WTC11 (cell line): ENCODE results near the gene AJAP1. TPM values are rescaled to one million over a fixed set of nuclear protein-coding genes. Genes with fewer than 3 reads are reported as not detected.

Experiments used
- ATAC-seq: fragments of 200-7000 bp; cut with Tn5 transposase; 2 replicates; pipeline ENCODE4 v1.10.0; 2021; ENCODE audit warnings: mild to moderate bottlenecking, moderate library complexity
- CTCF ChIA-PET: fragments of 300-600 bp; sonication (Branson Sonifier 250); formaldehyde crosslinking; loops from one replicate; lab custom pipeline; 2021; ENCODE audit warnings: antibody characterized with exemption; lab: Charles Lee
- POLR2A ChIA-PET: fragments of 350-600 bp; sonication (Branson Sonifier 250); formaldehyde crosslinking; loops from one replicate; lab custom pipeline; 2021; ENCODE audit warnings: antibody characterized with exemption; lab: Charles Lee
- DNase-seq: peaks from one replicate; pipeline ENCODE4 v3.0.0; 2021; ENCODE audit warnings: low spot score
- H3K27ac Mint-ChIP-seq: 2 replicates; pipeline ENCODE4 v1.8.0; 2021; ENCODE audit warnings: mixed read lengths
- H3K27me3 Mint-ChIP-seq: 2 replicates; pipeline ENCODE4 v1.8.0; 2021; ENCODE audit warnings: low read depth, mild to moderate bottlenecking, moderate library complexity, mixed read lengths
- H3K36me3 Mint-ChIP-seq: 2 replicates; pipeline ENCODE4 v1.8.0; 2021; ENCODE audit warnings: mixed read lengths
- H3K4me1 Mint-ChIP-seq: 2 replicates; pipeline ENCODE4 v1.8.0; 2022; ENCODE audit warnings: mixed read lengths
- H3K4me3 Mint-ChIP-seq: 2 replicates; pipeline ENCODE4 v1.8.0; 2021; ENCODE audit warnings: mild to moderate bottlenecking, moderate library complexity, mixed read lengths
- H3K9me3 Mint-ChIP-seq: 2 replicates; pipeline ENCODE4 v1.8.0; 2021; ENCODE audit warnings: mixed read lengths
- ARID4B ChIP-seq: sonication (generic); formaldehyde crosslinking; IDR thresholded peaks from 2 replicates; pipeline ENCODE4 v1.8.0; 2023; ENCODE audit warnings: missing genetic modification reagents, mild to moderate bottlenecking, borderline replicate concordance
- CREM ChIP-seq: sonication (generic); formaldehyde crosslinking; IDR thresholded peaks from 2 replicates; pipeline ENCODE4 v1.8.1; 2022; ENCODE audit warnings: mild to moderate bottlenecking, missing genetic modification reagents, moderate library complexity
- E2F5 ChIP-seq: sonication (generic); formaldehyde crosslinking; IDR thresholded peaks from 2 replicates; pipeline ENCODE4 v1.8.1; 2022; ENCODE audit warnings: mild to moderate bottlenecking, moderate library complexity, missing genetic modification reagents
- PRDM15 ChIP-seq: sonication (generic); formaldehyde crosslinking; IDR thresholded peaks from 2 replicates; pipeline ENCODE4 v1.8.0; 2022; ENCODE audit warnings: missing genetic modification reagents
- PRRX2 ChIP-seq: fragments of 250-450 bp; sonication (Bioruptor Pico); IDR thresholded peaks from 2 replicates; pipeline ENCODE4 v1.8.0; 2021; ENCODE audit warnings: mild to moderate bottlenecking
- SMAD4 ChIP-seq: sonication (generic); formaldehyde crosslinking; IDR thresholded peaks from 2 replicates; pipeline ENCODE4 v1.8.0; 2022; ENCODE audit warnings: mild to moderate bottlenecking, missing genetic modification reagents
- SOX15 ChIP-seq: fragments of 250-450 bp; sonication (Bioruptor Pico); IDR thresholded peaks from 2 replicates; pipeline ENCODE4 v1.9.0; 2021; ENCODE audit warnings: mild to moderate bottlenecking
- total RNA-seq: library from RNA; stranded (reverse); gene quantifications from 3 replicates; pipeline ENCODE4 v1.2.3, GENCODE V29; 2021

AJAP1 gene
- total RNA-seq, 1 experiment from 2014 or later = 2.1 TPM

GRCh38 chr1:4708840-4709507 is 54.6 kb downstream of the AJAP1 start (continued):
- TF ChIP-seq ARID4B (no peak), SOX15 (CRISPR knock-in tag) (no peak)
- TF ChIP-seq, all 79 proteins: peak for 0

GRCh38 chr1:4709641-4710040 is 55.2 kb downstream of the AJAP1 start:
- Mint-ChIP-seq H3K27me3 (peaks cover 10% of the 10 kb centered on the region; the same call in 1 of the 2 replicates), H3K27ac (no peak overlapping the region), H3K4me1 (no peaks in the 10 kb centered on the region; the same call in 1 of the 2 replicates), H3K4me3 (no peak overlapping the region), H3K9me3 (peaks cover 52% of the 10 kb centered on the region), H3K36me3 (peaks cover 60% of the 10 kb centered on the region)
- ATAC-seq = no peak
- TF ChIP-seq E2F5 = no peak
- no peak for TF ChIP-seq PRRX2 (CRISPR knock-in tag)
- no peak for TF ChIP-seq PRDM15 (CRISPR knock-in tag)
- no peak for TF ChIP-seq SMAD4 (CRISPR knock-in tag)
- ChIA-PET CTCF (no interaction called here), POLR2A (no interaction called here)
- DNase-seq = no peak

GRCh38 chr1:4710592-4711415 is 56.4 kb downstream of the AJAP1 start:
- H3K4me1 Mint-ChIP-seq = no peaks in the 10 kb centered on the region; the same call in 1 of the 2 replicates
- ATAC-seq (no peak), DNase-seq (no peak)
- ChIA-PET CTCF (no interaction called here), POLR2A (no interaction called here)
- peaks cover 64% of the 10 kb centered on the region for H3K36me3 Mint-ChIP-seq
- H3K27ac Mint-ChIP-seq = no peak overlapping the region
- no peak for TF ChIP-seq CREM (CRISPR knock-in tag)
- peak overlapping the region; percentile 29 for H3K4me3 Mint-ChIP-seq
- H3K27me3 Mint-ChIP-seq = peaks cover 11% of the 10 kb centered on the region; the same call in 1 of the 2 replicates
- H3K9me3 Mint-ChIP-seq = peaks cover 53% of the 10 kb centered on the region
